GM12892 (cell line): ENCODE results near the gene GABRG3.

ENCODE experiments used
- POLR2A ChIP-seq: IDR thresholded peaks from 2 replicates; pipeline ENCODE4 v1.6.1; 2011; ENCODE audit warnings: low read depth, low read length, control low read depth
- POLR2AphosphoS5 ChIP-seq: IDR thresholded peaks from 2 replicates; pipeline ENCODE4 v1.6.1; 2011; ENCODE audit warnings: low read depth, low read length, control low read depth
- TAF1 ChIP-seq: IDR thresholded peaks from 2 replicates; pipeline ENCODE4 v1.6.1; 2011; ENCODE audit warnings: low read depth, mild to moderate bottlenecking, control low read depth, low read length, borderline replicate concordance

DNA sequence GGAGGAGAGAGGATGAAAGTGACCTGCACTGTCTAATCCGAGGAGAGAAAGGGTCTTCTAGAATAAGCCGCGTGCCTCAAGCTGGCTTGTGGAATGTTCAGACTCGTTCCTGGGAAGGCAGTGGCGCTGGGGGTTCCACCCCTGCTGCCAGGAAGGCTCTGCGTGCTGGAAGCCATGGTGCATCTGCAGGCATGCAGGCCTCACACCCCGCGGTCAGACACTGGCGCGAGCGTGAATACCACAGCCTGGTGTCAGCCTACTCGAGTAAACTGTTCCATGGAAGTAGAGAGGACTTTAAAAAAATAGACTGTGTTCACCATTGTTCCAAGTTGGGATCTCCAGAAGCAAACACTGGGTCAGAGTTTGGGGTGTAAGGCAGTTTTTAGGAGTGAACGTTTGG is 25.9 kb upstream of the GABRG3 start:
- TF ChIP-seq POLR2AphosphoS5: no peak
- no peak for TF ChIP-seq POLR2A
- TF ChIP-seq TAF1: no peak
